ENCODE results near the gene UGT1A6.
"Not testable (repeated sequence)": the region's sequence is repeated elsewhere in the genome, so short reads cannot be mapped to it uniquely, and the experiment has no call there.

The UGT1A6 gene

DNA sequence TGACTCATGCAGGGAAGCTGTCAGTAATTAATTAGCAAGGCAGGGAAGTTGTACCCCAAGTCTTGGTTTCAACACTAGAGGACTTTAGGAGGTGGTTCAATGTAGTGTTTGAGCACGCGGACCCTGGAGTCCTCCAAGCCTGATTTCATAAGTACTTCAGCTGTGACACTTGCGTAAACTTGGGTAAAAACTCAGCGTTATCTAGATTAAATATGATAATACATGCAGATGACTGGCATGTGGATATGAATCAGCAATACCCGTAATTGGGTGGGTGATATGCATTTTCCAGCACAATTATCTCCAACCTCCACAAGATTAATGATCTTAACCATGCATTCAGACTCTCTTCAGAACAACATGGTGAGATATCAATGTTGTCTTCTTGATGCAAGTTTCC is 5.8 kb upstream of the UGT1A6 start:
- no peak for DNase-seq

DNA sequence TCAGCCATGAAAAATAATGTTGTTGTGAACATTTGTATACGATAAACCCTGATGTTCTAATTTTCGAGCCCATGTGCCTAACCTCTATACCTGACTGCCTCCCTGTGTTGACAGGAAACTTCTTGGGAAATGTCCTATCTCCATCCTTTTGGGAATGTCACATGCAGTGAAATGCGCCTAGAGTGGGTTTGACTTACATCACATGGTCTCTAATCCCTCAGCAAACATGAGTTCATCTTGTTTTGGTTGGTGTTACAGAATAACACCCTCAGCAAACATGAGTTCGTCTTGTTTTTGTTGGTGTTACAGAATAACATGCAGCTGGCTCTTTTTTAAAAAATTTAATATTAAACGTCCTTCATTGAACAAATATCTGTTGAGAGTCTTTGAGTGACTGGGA is 4.3 kb upstream of the UGT1A6 start:
- no peak for DNase-seq

DNA sequence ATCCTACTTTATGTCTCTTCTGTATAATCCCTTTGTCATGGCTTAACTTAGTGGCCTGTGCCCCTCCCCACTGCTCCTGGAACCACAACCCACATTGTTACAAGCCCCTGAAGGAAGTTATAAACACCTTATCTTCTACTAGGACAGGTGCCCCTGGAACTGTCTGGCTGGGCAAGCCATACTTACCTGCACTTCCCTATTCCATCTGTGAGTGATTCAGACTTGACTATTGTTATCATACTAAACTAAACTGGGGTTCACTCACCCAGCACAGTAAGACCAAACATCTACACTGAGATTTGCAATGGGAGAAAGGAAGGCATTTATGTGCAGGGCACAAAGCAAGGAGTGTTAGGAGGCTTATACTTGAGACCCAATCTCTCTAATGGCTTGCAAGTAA is 3.7 kb upstream of the UGT1A6 start:
- DNase-seq: no peak

DNA sequence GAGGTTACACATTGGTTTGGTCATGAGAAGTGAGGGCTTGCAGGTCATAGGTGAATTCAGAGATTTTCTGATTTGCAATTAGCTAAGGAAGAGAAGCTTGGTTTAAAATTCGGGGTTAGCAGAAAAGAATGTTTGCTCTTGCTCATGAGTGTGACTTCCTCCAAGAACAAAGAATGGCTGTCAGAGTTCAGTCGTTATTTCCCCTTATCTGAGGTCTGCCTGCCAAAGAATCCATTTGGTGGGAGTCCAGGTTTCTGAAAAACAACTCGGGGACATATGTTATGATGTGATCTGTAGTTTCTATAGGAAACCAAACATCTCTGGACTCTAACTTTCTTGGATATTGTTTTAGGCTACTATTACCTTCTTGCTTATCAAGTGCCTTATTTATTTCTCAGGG is 3.2 kb upstream of the UGT1A6 start:
- DNase-seq: no peak

DNA sequence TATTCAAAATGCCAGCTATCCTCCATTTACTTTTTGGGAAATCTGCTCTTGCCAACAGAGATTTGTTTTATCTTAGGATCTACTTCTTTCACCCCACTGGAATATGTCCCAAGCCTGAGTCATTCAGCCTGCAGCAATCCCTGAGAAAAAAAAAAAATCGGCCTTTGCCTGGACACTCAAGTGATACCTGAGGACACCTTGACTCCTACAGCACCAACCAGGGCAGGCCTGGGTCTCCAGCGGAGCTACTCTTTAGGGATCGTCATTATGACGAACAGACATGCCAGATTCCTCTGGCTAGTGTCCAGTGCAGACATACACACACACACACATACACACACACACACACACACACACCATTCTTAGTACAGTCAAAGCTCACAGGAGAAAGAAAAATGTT is 2.2 kb upstream of the UGT1A6 start:
- no peak for DNase-seq

DNA sequence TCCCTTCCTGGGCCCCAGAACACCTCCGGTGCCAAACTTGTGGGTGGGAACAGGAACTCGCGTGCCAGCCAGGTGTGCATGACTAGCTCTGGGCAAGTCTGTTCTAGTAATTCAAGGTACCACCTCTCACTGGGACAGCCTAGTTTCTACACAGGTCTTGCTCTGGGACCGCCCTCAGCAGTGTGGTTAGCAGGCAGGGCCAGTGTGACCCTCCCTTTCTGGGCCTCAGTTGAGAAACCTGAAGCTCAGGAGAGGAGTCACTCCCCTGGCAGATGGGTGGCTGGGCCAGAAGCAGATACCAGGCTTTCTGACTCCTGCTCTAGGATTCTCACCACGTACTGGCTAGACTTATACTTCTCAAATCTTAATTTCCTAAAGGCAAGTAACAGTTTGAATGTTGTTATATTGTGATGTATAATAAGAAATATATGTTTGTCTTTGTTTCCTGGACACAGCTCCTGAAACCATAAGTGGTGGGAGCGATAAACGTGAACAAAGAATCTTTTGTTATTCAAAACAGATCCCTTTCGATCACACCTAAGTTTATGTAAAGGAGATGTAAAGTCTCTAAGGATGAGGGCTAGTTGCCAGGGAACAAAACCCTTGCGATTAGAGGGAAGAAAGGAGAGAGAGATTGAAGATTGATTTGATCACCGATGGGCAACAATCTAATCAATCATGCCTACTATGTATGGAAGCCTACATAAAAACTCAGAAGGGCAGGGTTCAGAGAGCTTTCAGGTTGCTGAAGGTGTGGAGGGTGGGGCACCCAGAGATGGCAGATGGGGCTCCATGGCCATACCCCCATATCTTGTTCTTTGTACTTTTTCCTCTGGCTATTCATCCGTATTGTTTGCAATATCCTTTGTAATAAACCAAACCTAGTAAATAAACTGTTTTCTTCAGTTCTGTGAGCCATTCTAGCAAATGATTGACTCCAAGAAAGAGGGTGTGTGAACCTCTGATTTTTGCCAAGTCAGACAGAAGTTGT is 952 bp upstream of the UGT1A6 start:
- no peak for DNase-seq

DNA sequence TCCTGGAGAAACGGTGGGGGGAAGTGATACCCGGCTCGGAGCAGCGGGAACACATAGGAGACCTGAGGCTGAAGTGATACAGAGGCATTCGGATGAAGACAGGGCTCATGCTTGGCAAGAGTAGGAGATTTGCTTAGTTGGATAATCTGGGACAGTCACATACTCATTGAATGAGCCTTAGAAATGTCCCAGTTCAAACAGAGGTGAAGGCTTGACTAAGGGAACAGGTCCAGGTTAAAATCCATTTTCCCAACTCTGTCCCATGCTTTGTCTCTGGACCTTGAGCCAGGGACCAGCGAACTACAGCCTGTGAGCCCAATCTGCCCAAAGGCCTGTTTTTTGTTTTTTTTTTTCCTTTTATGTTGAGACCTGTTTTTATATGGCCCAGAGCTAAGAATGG is 1.3 kb downstream of the UGT1A6 start:
- no peak for DNase-seq

DNA sequence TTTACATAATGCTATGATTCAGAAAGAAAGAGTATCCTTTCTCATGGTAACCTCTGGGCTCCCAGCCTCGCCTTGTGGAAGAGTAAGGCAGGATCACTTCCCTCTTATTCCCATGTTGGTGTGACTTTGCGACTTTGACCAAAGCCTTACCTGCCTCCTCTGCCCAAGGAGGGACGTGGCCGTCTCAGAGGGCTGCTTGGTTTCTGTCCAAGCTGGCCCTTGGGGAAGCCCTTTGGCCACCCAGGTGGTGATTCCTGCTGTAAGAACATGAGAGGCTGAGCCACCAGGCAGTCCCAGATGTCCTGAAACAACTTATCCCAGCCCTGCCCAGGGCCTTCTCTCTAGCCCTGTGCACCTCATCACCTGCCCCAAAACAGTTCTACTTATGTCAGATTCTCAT is 6.0 kb downstream of the UGT1A6 start:
- no peak for DNase-seq

DNA sequence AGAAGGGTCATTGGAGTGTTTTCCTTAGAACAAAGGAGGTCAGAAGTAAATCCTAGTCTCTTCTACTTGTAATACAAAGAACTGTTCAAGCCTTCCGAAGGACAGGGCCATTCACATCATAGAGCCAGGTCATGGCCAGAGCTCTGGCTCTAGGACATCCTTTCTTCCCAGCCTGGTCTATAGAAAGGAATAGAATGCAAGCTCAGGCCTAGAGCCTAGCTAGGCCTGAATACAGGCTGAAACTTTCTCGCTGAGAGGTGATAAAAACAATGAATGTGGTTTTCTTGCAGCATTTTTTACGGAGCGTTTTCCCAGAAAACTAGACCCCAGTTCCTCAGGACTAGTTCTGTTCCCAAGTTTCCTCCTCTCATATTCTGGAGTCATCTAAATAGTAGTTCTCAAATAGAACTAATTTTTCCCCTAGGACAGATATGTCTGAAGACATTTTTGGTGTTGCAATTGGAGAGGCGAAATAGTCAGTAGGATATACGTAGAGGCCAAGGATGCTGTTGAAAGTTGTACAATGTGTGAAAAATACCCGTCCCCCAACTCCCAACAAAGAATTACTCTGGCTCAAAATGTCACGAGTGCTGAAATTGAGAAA is 6.8 kb downstream of the UGT1A6 start:
- no peak for DNase-seq

DNA sequence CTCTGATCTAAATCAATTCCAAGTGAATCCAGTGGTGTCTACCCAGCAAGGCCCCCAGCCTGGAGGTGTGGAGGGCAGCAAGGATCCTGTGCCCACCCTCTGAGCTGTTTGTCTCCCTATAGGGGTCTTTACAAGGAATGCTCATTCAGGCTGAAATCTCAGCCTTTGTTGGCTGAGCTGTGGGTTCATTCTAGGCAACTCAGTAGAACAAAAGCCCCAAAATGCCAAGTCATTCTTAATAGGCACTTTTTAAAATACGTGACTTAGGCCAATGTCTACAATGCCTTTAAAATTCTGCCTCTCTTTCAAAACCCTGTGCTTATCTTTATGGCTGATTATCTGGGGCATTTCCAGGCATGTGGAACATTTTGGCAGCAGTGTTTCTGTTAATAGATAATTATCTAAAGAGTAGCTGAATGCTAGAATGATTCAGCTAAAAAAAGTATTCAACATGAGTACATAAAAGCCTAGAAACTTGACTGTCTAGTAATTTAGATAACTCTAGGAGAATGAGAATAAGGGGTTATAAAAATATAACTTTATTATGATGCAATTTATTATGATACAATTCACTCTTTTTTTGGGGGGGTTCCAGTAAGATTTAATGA is 7.4 kb downstream of the UGT1A6 start:
- peak; percentile 13 for DNase-seq

DNA sequence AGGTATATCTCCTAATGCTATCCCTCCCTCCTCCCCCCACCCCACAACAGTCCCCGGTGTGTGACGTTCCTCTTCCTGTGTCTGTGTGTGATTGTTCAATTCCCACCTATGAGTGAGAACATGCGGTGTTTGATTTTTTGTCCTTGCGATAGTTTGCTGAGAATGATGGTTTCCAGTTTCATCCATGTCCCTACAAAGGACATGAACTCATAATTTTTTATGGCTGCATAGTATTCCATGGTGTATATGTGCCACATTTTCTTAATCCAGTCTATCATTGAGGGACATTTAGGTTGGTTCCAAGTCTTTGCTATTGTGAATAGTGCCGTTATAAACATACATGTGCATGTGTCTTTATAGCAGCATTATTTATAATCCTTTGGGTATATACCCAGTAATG is 8.2 kb downstream of the UGT1A6 start:
- not testable (repeated sequence) for DNase-seq

DNA sequence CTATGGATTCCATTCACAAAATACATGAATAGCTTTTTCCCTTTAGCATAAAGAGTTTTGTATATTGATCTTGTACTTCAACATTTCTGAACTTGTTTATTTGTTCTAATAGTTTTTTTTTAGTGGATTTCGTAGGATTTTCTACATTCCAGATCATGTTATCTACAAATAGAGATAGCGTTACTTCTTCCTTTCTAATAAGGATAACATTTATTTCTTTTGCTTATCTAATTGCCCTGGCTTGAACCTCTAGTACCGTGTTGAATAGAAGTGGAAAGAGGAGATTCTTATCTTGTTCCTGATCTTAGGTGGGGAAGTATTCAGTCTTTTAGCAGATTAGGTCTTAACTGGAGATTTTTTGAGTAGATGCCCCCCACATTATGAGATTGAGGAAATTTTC is 9.5 kb downstream of the UGT1A6 start:
- no peak for DNase-seq

DNA sequence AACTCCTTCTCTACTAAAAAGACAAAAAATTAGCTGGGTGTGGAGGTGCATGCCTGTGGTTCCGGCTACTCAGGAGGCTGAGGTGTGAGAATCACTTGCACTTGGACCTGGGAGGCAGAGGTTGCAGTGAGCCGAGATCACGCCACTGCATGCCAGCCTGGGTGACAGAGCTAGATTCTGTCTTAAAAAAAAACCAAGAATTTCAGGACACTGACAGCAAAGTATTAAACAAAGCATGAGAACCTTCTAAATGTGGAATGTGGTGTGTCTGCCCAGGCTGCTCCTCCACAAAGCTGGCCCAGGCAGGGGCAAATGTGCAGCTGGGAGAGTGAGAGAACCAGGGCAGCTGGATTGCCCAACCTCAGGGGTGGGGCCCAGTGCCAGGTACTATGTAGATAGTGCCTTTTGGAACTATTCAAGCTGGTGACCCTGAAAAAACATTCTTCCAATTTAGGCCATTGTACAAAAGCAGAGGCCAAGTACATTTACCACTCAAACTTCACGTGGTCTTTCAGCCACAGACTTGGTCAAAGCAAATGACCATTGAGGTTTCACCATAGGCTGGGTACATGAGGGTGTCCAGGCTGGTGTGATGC is 13.3 kb downstream of the UGT1A6 start:
- DNase-seq: no peak

DNA sequence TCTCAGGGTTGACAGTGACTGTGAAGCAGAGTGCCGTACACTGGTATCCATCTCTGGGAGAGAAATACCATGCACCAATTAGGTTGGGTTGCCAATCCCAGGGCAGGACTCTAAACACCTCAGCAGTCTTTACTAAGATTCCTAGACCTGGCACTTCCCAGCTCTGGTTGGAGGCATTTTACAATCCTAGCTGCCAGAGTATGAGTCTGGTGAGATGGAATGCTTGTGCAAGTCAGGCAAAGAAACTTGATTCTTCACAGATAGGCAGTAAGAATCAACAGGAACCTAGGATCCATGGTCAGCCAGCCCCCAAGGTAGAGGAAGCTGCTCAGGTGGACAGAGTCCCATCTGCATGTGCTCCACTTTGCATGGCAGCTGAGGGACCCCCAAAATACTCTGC is 14.0 kb downstream of the UGT1A6 start:
- DNase-seq: no peak

DNA sequence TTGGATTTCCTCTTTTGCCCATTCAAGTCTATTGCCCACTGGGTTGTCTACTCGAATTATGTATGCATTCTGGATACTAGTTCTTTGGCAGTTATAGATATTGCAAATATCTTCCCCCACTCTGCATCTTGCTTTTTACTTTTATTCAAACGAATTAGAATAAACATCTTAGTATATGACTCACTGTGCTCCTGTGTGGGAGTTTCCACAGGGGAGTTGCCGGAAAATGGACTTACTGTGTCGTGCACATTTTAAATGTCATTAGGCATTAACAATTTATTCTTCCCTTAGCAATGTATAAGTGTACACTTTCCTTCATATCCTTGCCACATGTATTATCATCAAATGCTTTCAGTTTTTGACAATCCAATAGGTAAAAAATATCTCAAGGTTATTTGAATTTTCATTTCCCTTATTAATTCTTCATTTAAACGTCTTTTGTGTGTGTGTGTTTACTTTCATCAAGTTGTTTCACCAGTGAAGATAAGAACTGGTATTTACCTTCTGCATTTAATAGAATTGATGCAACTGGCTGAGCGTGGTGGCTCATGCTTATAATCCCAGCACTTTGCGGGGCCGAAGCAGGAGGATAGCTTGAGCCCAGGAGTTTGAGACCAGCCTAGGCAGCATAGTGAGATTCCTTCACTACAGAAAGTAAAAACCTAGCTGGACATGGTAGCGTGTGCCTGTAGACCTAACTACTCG is 15.4 kb downstream of the UGT1A6 start:
- no peak for DNase-seq

DNA sequence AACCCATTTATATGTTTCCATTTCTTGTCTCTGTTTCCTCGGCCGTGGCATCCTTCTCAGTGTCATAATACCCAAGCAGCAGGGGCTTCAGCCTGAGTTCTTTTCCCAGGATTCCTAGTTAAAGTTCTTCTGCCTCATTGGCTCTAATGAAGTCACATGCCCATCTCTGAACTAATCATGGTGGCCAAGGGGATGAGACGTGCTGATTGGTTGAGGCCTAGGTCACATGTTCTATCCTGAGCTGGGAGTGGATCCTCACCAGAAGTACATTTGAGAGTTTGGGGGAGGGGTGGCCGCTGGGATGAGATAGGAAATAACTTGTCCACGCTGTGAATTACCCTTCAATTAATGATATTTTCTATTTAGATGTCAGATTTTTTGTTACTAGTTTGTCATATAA is 16.3 kb downstream of the UGT1A6 start:
- DNase-seq: no peak

DNA sequence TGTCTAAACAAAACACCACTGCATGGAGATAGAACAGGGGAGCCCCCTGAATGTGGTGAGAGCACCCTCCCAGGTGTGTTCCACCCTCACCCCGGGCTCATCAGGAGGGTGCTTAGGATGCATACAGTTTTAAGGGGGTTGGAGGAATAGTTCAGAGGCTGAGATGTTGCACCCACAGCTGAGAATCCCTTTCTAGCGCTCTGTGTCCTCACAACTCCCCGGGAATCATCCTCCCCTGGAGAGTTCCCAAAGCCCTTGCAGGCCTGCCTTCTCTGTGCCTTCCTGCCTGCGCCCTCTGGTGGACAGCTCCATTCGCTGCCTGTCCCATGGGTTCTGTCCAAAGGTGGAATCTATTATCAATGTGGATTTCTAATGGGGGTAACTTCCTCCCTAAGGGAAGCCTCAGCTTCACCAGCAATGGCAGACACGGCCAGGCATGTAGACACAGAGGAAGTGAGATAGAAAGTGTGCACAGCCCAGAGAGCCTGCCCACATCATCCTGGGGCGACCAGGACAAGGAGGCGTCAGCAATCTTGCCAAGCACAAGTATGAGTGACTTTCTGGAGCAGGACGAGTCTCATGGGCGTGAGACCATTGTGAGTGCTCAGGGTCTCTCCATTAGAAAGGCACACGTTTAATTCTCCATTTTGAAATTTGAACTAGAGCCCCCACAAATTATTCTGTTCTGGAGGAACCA is 18.8 kb downstream of the UGT1A6 start:
- DNase-seq: peak; percentile 72

DNA sequence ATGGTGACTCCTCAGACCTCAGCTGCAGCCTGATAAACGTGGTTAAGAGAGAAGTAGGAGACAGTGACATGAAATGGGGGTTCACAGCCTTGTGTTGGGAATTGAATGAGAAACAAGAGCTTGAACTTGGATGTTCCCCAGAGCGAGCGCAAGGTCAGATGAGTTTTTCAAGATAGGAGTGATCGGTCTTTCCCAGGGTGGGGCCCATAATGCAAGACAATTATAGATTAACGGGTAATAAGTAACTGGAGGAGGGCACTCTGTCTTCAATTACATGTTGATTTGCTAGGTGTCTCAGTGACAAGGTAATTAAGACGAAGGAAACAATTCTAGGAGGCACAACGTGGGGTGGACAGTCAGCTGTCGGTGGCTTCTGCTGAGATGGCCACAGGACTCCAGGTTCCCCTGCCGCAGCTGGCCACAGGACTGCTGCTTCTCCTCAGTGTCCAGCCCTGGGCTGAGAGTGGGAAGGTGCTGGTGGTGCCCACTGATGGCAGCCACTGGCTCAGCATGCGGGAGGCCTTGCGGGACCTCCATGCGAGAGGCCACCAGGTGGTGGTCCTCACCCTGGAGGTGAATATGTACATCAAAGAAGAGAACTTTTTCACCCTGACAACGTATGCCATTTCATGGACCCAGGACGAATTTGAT is 20.0 kb downstream of the UGT1A6 start, which contains the start of gene UGT1A5:
UGT1A5 (plus strand) TSS at position 297 of the 651 bp plus-strand sequence; CDS start at position 382, 85 bp downstream.
- DNase-seq: no peak

DNA sequence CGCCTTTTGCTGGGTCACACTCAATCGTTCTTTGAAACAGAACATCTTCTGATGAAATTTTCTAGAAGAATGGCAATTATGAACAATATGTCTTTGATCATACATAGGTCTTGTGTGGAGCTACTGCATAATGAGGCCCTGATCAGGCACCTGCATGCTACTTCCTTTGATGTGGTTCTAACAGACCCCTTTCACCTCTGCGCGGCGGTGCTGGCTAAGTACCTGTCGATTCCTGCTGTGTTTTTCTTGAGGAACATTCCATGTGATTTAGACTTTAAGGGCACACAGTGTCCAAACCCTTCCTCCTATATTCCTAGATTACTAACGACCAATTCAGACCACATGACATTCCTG is 20.5 kb downstream of the UGT1A6 start:
- DNase-seq: no peak

DNA sequence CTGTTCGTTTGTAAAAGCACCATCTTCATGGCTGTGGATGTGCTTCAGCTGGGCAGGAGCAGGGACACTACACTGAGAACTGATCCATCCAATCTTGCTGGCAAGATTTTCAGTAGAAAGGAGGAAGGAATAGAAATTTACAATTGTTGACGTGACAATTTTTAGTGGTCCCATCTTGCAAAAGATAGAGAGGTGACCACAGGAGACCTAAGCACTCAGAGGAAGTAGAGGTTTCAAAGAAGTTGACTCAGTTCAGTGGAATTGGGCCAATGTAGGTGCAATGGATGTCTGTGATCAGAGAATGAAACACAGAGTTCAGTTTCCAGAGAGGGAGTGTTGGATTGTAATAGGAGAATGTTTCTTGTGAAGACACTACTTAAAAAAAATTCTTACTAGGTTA is 21.4 kb downstream of the UGT1A6 start:
- DNase-seq: no peak

DNA sequence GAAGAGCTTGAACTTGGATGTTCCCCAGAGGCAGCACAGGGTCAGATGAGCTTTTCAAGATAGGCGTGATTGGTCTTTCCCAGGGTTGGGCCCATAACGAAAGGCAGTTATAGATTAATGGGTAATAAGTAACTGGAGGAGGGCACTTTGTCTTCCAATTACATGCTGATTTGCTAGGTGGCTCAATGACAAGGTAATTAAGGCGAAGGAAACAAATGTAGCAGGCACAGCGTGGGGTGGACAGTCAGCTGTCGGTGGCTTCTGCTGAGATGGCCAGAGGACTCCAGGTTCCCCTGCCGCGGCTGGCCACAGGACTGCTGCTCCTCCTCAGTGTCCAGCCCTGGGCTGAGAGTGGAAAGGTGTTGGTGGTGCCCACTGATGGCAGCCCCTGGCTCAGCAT is 25.9 kb downstream of the UGT1A6 start, which contains the start of gene UGT1A4:
UGT1A4 (plus strand) TSS at position 185 of the 400 bp plus-strand sequence; CDS start at position 270, 85 bp downstream.
- DNase-seq: no peak
